Choroid plexus epithelial cell (primary cell): ENCODE measurements around the gene EEFSEC.
A peak's percentile ranks its signal among the peaks of the same experiment; 100 is the strongest.

ENCODE experiments used
- DNase-seq: peaks from one replicate; pipeline ENCODE4 v3.0.0-alpha.2; 2010; ENCODE audit warnings: low read depth
- H3K4me3 ChIP-seq: 2 replicates; pipeline ENCODE4 v1.5.1; 2011; ENCODE audit warnings: low read depth, mild to moderate bottlenecking, control low read depth, low read length, moderate library complexity
- TF ChIP-seq, protein P1 (sequence below): conservative IDR thresholded peaks from 2 replicates; pipeline ENCODE4 v1.5.1; 2011; ENCODE audit warnings: low read depth, mild to moderate bottlenecking, control low read depth, inconsistent platforms, low read length, moderate library complexity

EEFSEC gene

GRCh38 chr3:128167973-128168674, 14.8 kb downstream of the EEFSEC start:
- peak; percentile 21 for DNase-seq
- no peak overlapping the region for H3K4me3 ChIP-seq
- TF ChIP-seq, protein P1, sequence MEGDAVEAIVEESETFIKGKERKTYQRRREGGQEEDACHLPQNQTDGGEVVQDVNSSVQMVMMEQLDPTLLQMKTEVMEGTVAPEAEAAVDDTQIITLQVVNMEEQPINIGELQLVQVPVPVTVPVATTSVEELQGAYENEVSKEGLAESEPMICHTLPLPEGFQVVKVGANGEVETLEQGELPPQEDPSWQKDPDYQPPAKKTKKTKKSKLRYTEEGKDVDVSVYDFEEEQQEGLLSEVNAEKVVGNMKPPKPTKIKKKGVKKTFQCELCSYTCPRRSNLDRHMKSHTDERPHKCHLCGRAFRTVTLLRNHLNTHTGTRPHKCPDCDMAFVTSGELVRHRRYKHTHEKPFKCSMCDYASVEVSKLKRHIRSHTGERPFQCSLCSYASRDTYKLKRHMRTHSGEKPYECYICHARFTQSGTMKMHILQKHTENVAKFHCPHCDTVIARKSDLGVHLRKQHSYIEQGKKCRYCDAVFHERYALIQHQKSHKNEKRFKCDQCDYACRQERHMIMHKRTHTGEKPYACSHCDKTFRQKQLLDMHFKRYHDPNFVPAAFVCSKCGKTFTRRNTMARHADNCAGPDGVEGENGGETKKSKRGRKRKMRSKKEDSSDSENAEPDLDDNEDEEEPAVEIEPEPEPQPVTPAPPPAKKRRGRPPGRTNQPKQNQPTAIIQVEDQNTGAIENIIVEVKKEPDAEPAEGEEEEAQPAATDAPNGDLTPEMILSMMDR = no peak

- no peak for DNase-seq
- no peak overlapping the region for H3K4me3 ChIP-seq
- TF ChIP-seq, protein P1 = no peak
These were observed 15.6 kb downstream of the EEFSEC start for GRCh38 chr3:128168836-128169235.

DNA sequence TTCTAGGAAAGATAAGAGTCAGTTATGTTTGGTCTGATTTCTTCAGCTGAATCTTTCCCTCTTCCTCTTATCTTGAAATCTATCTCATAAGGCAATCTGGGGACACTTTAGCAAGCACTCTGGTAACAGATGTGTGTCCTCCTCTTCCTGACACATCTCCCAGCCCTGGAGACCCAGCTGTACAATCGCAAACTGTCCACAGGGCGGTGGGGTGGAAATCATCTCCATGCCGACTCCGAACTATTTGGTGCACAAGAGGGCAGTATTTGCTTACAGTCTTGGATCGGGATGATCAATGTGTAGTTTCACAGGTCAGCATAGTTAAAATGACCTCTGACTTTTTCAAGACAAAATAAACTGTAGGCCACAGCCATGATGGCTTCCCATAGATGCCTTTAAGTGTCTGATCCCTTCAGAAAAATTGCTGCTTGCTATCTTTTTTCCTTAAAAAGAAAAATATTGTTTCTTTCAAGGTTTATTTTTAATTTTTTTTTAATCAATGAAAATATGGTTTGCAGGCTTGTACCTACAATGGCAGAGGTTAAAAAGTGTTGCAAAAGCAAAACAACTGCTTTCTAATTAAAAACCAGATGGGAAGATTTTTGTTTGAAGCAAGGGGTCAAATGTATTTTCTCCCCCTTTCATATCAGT, 17.7 kb downstream of the EEFSEC start:
- no peak overlapping the region for H3K4me3 ChIP-seq
- peak; percentile 91 for DNase-seq
- TF ChIP-seq, protein P1 = peak; percentile 99

GRCh38 chr3:128173200-128173599, 19.9 kb downstream of the EEFSEC start:
- no peak for DNase-seq
- H3K4me3 ChIP-seq = no peak overlapping the region
- TF ChIP-seq, protein P1 = no peak

- TF ChIP-seq, protein P1 = no peak
- H3K4me3 ChIP-seq = no peak overlapping the region
- no peak for DNase-seq
These were observed 20.6 kb downstream of the EEFSEC start for GRCh38 chr3:128173849-128174248.

DNA sequence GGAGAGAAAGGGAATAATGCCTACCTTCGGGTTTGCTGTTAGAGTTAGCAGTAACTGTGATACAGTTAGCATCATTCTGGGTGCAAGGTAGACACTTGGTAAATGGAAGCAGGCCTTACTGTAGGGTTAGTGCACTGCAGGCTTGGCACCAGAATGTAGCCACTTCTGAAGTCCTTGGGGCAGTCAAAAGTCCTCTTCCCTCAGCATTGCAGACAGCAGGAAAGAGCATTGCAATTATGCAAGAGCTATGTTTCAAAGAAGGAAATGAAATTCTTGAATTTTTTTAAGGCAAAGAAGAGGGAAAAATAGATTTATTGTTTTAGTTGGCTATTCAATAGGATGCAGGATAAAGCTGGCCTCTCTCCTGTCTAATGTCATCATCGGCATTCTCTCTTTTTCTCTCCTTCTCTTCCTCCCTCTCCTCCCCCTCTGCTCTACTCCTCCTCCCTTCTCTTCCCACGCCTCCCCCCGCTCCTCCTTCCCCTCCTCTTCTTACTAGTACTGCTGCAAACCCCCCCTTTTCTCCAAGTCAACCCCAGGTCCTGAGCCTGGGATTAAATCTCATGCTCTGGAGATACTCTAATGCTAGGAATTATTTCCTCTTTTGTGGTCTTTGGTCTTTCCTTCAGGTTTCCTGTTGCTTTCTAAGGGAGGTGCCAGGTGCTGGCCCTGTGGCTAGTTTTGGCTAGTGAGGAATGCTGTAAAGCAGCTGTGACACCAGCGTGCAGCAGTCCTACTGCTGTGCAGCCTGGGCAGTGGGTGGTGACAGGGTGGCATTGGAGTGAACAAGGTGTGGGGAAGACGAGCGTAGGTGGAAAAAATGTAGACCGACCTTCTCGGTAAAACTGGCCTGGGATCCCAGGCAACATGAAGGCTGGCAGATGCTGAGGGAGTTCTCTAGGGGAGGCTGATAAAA, 21.7 kb downstream of the EEFSEC start:
- TF ChIP-seq, protein P1 = no peak
- no peak overlapping the region for H3K4me3 ChIP-seq
- DNase-seq = no peak
